Endodermal cell (in vitro differentiated cells): ENCODE results near the gene GOLGA6B. TPM values are rescaled to one million over a fixed set of nuclear protein-coding genes. Genes with fewer than 3 reads are reported as not detected.
"Not testable (repeated sequence)": the region's sequence is repeated elsewhere in the genome, so short reads cannot be mapped to it uniquely, and the experiment has no call there.

Experiments
- DNase-seq: peaks from one replicate; pipeline ENCODE4 v3.0.0-alpha.2; 2017
- H3K27ac ChIP-seq: 2 replicates; pipeline ENCODE4 v1.5.1; 2013; ENCODE audit warnings: mild to moderate bottlenecking, low read depth, low read length, moderate library complexity
- H3K27me3 ChIP-seq: 2 replicates; pipeline ENCODE4 v1.6.1; 2013; ENCODE audit warnings: mild to moderate bottlenecking, low read length, moderate library complexity; ENCODE audit not compliant: insufficient read depth, control insufficient read depth, poor library complexity, severe bottlenecking
- H3K36me3 ChIP-seq: 2 replicates; pipeline ENCODE4 v1.7.0; 2013; ENCODE audit warnings: mild to moderate bottlenecking, low read length, moderate library complexity; ENCODE audit not compliant: control insufficient read depth, insufficient read depth
- H3K4me1 ChIP-seq: one replicate; pipeline ENCODE4 v1.7.0; 2013; ENCODE audit warnings: low read length; ENCODE audit not compliant: control insufficient read depth, insufficient read depth
- H3K4me3 ChIP-seq: 2 replicates; pipeline ENCODE4 v1.5.1; 2013; ENCODE audit warnings: mild to moderate bottlenecking, low read length, moderate library complexity
- H3K9ac ChIP-seq: 2 replicates; pipeline ENCODE4 v1.6.1; 2013; ENCODE audit warnings: mild to moderate bottlenecking, low read length, moderate library complexity; ENCODE audit not compliant: poor library complexity, severe bottlenecking; ENCODE audit errors: extremely low read depth
- H3K9me3 ChIP-seq: 2 replicates; pipeline ENCODE4 v1.6.1; 2013; ENCODE audit warnings: mild to moderate bottlenecking, low read length, moderate library complexity; ENCODE audit not compliant: control insufficient read depth
- H3K27ac Mint-ChIP-seq: 2 replicates; pipeline ENCODE4 v1.8.0; 2020; ENCODE audit warnings: mixed read lengths
- H3K27me3 Mint-ChIP-seq: 2 replicates; pipeline ENCODE4 v1.8.0; 2021; ENCODE audit warnings: mild to moderate bottlenecking, mixed read lengths; ENCODE audit not compliant: insufficient read depth
- H3K36me3 Mint-ChIP-seq: 2 replicates; pipeline ENCODE4 v1.8.0; 2020; ENCODE audit warnings: low read depth, mixed read lengths
- H3K4me1 Mint-ChIP-seq: 2 replicates; pipeline ENCODE4 v1.8.0; 2020; ENCODE audit warnings: mixed read lengths
- H3K4me3 Mint-ChIP-seq: 2 replicates; pipeline ENCODE4 v1.8.0; 2020; ENCODE audit warnings: mild to moderate bottlenecking, moderate library complexity, mixed read lengths
- H3K9me3 Mint-ChIP-seq: 2 replicates; pipeline ENCODE4 v1.8.0; 2020; ENCODE audit warnings: mild to moderate bottlenecking, mixed read lengths
- WGBS, 2 experiments: methylation state at CpG; one replicate each; pipeline versions ENCODE4 v1.1.5 to v1.1.7; 2013; ENCODE audit warnings: missing lambda C conversion rate in 2 of 2, mixed read lengths in 1 of 2; ENCODE audit not compliant: insufficient coverage in 1 of 2, insufficient read length in 1 of 2; 5-methylcytosine and 5-hydroxymethylcytosine counted together
- total RNA-seq, 2 donors: library from RNA; stranded (reverse); fragmentation: NEBNext Ultra II Directional in 1 of 2; extraction: Animal tissue kit (Norgen Biotek cat#: 25700) in 1 of 2; gene quantifications; 2 replicates in 1 of 2; 3 replicates in 1 of 2; pipeline ENCODE4 v1.2.1, GENCODE V29; 2021
- TF ChIP-seq, protein P1 (sequence below): fragments of 200-600 bp; sonication (generic); conservative IDR thresholded peaks from 2 replicates; pipeline ENCODE4 v1.5.0; 2021; ENCODE audit warnings: antibody characterized with exemption, mild to moderate bottlenecking

GOLGA6B gene
- total RNA-seq, 2 donors from 2014 or later = not detected

- not testable (repeated sequence) for H3K27ac ChIP-seq, H3K9ac ChIP-seq, H3K4me3 Mint-ChIP-seq, H3K36me3 ChIP-seq, H3K9me3 Mint-ChIP-seq, H3K27me3 Mint-ChIP-seq, H3K36me3 Mint-ChIP-seq, H3K27ac Mint-ChIP-seq, DNase-seq, H3K9me3 ChIP-seq, H3K4me1 ChIP-seq, H3K4me1 Mint-ChIP-seq, H3K27me3 ChIP-seq, H3K4me3 ChIP-seq
- WGBS, 2 experiments = 90% methylated on average over 2 of the region's 10 CpGs; no CpG with 5 or more reads in 1 of the 2 experiments
Measured at GRCh38 chr15:72648631-72649253, 5.8 kb upstream of the GOLGA6B start.

DNA sequence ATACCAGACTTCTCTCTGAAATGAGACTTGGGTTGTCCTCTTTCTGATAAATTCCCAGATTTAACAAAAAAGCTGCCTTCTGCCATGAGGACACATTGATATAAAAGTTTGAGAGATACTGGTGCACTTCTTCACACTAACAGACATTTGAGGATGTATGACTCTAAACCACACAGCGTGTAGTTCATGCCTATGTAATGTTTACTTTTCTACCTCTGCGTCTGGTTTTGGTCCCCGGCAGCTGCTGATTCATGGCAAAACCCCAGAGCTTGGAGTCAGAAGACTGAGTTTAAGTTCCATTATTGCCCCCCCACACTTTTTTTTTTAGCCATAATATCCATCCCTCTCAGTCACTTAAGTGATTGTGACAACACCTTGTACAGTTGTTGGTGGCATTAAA lies 1.5 kb downstream of the GOLGA6B start:
- not testable (repeated sequence) for H3K9me3 Mint-ChIP-seq, H3K27me3 ChIP-seq, H3K4me3 ChIP-seq, H3K36me3 Mint-ChIP-seq, H3K27ac ChIP-seq, H3K4me1 ChIP-seq, DNase-seq, H3K4me3 Mint-ChIP-seq, H3K4me1 Mint-ChIP-seq, H3K9me3 ChIP-seq, H3K36me3 ChIP-seq, H3K27me3 Mint-ChIP-seq, H3K9ac ChIP-seq, H3K27ac Mint-ChIP-seq
- WGBS, 2 experiments = no CpG with 5 or more reads among the region's 3 CpGs

DNA sequence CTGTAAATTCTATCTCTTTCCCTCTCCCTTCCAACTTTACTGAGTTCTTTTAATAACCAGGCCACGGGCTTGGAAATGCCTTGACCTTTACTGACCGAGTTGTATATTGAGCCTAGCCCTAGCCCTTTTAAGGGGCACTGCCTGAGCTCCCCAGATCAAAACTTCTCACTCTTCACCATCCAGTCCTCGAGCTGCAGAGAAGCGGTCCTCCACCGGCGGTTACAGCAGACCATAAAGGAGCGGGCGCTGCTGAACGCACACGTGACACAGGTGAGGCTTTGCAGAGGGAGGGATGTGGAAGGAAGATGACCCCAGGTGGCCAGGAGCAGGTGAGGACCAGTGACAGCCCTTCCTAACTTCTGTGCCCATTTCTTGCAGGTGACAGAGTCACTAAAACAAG lies 6.6 kb downstream of the GOLGA6B start:
- 86% methylated on average over 4 of the region's 10 CpGs; no CpG with 5 or more reads in 1 of the 2 experiments for WGBS, 2 experiments
- H3K4me3 Mint-ChIP-seq, H3K9me3 Mint-ChIP-seq, H3K9me3 ChIP-seq, H3K9ac ChIP-seq, H3K27ac Mint-ChIP-seq, H3K27ac ChIP-seq, H3K4me1 Mint-ChIP-seq, H3K4me1 ChIP-seq, H3K36me3 Mint-ChIP-seq, H3K27me3 Mint-ChIP-seq, H3K4me3 ChIP-seq, DNase-seq, H3K36me3 ChIP-seq, H3K27me3 ChIP-seq: not testable (repeated sequence)

GRCh38 chr15:72663931-72664330 lies 9.4 kb downstream of the GOLGA6B start:
- not testable (repeated sequence) for H3K27me3 ChIP-seq, H3K9me3 Mint-ChIP-seq, H3K27me3 Mint-ChIP-seq, H3K4me3 Mint-ChIP-seq, H3K4me1 ChIP-seq, DNase-seq, H3K27ac ChIP-seq, H3K4me1 Mint-ChIP-seq, H3K36me3 ChIP-seq, H3K4me3 ChIP-seq, H3K27ac Mint-ChIP-seq, H3K36me3 Mint-ChIP-seq, H3K9ac ChIP-seq, H3K9me3 ChIP-seq
- TF ChIP-seq, protein P1, sequence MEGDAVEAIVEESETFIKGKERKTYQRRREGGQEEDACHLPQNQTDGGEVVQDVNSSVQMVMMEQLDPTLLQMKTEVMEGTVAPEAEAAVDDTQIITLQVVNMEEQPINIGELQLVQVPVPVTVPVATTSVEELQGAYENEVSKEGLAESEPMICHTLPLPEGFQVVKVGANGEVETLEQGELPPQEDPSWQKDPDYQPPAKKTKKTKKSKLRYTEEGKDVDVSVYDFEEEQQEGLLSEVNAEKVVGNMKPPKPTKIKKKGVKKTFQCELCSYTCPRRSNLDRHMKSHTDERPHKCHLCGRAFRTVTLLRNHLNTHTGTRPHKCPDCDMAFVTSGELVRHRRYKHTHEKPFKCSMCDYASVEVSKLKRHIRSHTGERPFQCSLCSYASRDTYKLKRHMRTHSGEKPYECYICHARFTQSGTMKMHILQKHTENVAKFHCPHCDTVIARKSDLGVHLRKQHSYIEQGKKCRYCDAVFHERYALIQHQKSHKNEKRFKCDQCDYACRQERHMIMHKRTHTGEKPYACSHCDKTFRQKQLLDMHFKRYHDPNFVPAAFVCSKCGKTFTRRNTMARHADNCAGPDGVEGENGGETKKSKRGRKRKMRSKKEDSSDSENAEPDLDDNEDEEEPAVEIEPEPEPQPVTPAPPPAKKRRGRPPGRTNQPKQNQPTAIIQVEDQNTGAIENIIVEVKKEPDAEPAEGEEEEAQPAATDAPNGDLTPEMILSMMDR = peak; percentile 33
- WGBS, 2 experiments = 87 to 100% methylated on average over 1 to 3 of the region's 8 CpGs

- H3K4me1 Mint-ChIP-seq, H3K36me3 Mint-ChIP-seq, H3K27me3 ChIP-seq, H3K27me3 Mint-ChIP-seq, DNase-seq, H3K36me3 ChIP-seq, H3K4me3 Mint-ChIP-seq, H3K9ac ChIP-seq, H3K27ac Mint-ChIP-seq, H3K9me3 ChIP-seq, H3K9me3 Mint-ChIP-seq, H3K4me3 ChIP-seq, H3K4me1 ChIP-seq, H3K27ac ChIP-seq: not testable (repeated sequence)
- 100% methylated on average over 3 of the region's 11 CpGs; no CpG with 5 or more reads in 1 of the 2 experiments for WGBS, 2 experiments
Measured at GRCh38 chr15:72665706-72666105, 11.2 kb downstream of the GOLGA6B start.

DNA sequence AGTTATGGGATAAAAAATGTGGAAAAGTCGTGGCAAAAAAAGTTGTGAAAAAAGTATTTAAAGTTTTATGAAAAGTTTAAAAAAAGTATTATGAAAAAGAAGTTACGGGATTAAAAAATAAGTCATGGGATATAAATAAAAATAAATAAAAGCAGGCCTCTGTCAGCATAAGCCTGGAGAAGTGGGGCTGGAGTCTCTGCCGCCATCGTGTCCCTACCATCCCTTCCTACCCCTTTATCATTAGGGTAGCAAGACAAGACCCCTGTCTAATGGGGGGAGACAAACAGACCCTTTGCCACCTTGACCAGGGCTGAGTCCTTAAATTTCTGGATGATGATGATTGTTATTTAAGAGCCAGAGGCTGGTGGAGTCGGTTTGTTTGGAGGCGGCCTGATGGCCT lies 15.3 kb downstream of the GOLGA6B start:
- peaks cover 11% of the 10 kb centered on the region for H3K4me1 Mint-ChIP-seq
- H3K9ac ChIP-seq, H3K27ac Mint-ChIP-seq, H3K4me3 Mint-ChIP-seq, H3K4me3 ChIP-seq, DNase-seq, H3K4me1 ChIP-seq, H3K36me3 ChIP-seq, H3K27me3 Mint-ChIP-seq, H3K27ac ChIP-seq, H3K9me3 ChIP-seq, H3K36me3 Mint-ChIP-seq, H3K9me3 Mint-ChIP-seq, H3K27me3 ChIP-seq: not testable (repeated sequence)
- WGBS, 2 experiments = 100% methylated on average over 2 of the region's 6 CpGs; no CpG with 5 or more reads in 1 of the 2 experiments
